HUES6 (cell line): Measurements from ENCODE around the gene RASGRF2.
"Not testable (repeated sequence)": the region's sequence is repeated elsewhere in the genome, so short reads cannot be mapped to it uniquely, and the experiment has no call there.

ENCODE experiments used
- H3K27ac ChIP-seq: 2 replicates; pipeline ENCODE4 v1.7.0; 2013; ENCODE audit warnings: low read depth, mild to moderate bottlenecking, low read length, inconsistent platforms
- H3K27me3 ChIP-seq: 2 replicates; pipeline ENCODE4 v1.6.1; 2013; ENCODE audit warnings: low read length; ENCODE audit not compliant: control insufficient read depth, insufficient read depth
- H3K36me3 ChIP-seq: 2 replicates; pipeline ENCODE4 v1.6.1; 2013; ENCODE audit warnings: low read length; ENCODE audit not compliant: control insufficient read depth, insufficient read depth
- H3K4me1 ChIP-seq: 2 replicates; pipeline ENCODE4 v1.6.1; 2013; ENCODE audit warnings: low read length; ENCODE audit not compliant: control insufficient read depth, insufficient read depth
- H3K4me3 ChIP-seq: 2 replicates; pipeline ENCODE4 v1.5.1; 2013; ENCODE audit warnings: low read depth, low read length
- H3K9ac ChIP-seq: one replicate; pipeline ENCODE4 v1.6.1; 2013; ENCODE audit warnings: mild to moderate bottlenecking, low read length
- H3K9me3 ChIP-seq: 2 replicates; pipeline ENCODE4 v1.6.1; 2013; ENCODE audit warnings: low read depth, low read length; ENCODE audit not compliant: control insufficient read depth, insufficient read depth

RASGRF2 gene

DNA sequence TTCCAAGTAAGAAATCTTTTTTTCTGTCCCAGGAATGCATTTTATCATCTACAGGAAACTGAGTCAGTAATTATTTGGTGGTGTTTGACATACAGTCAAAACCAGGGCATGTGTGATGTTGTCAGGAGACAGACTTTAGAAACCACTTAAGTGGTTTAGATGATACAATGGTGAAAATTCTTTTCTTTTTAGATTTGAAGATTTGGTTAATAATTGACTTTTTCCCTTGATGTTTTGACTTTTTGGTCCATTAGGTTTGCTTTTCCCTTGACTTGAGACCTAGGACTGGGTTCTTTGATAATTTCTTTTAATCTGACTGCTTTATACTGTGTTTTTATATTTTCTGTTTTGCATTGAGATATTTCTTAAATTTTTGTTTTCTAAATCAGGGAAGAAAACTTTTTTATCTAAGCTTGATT lies 85.2 kb downstream of the RASGRF2 start:
- no peak overlapping the region for H3K27ac ChIP-seq

GRCh38 chr5:81046041-81046440 lies 85.9 kb downstream of the RASGRF2 start:
- H3K27me3 ChIP-seq: no peaks in the 10 kb centered on the region
- H3K4me3 ChIP-seq: no peak overlapping the region
- no peaks in the 10 kb centered on the region for H3K9me3 ChIP-seq
- no peaks in the 10 kb centered on the region for H3K4me1 ChIP-seq
- H3K9ac ChIP-seq: no peak overlapping the region
- no peaks in the 10 kb centered on the region for H3K36me3 ChIP-seq
- no peak overlapping the region for H3K27ac ChIP-seq

More for the DNA sequence above, 85.2 kb downstream of the RASGRF2 start:
- no peaks in the 10 kb centered on the region for H3K9me3 ChIP-seq
- H3K9ac ChIP-seq: no peak overlapping the region
- H3K4me3 ChIP-seq: no peak overlapping the region
- no peaks in the 10 kb centered on the region for H3K36me3 ChIP-seq
- H3K4me1 ChIP-seq: no peaks in the 10 kb centered on the region
- no peaks in the 10 kb centered on the region for H3K27me3 ChIP-seq

GRCh38 chr5:81052325-81052724 lies 92.2 kb downstream of the RASGRF2 start:
- Histone ChIP-seq H3K4me3 (no peak overlapping the region), H3K9me3 (0 out of 2 replicates have a peak, but pooled peaks cover 2% of the 10 kb centered on the region), H3K4me1 (no peaks in the 10 kb centered on the region), H3K27ac (no peak overlapping the region), H3K9ac (no peak overlapping the region), H3K27me3 (no peaks in the 10 kb centered on the region), H3K36me3 (no peaks in the 10 kb centered on the region)

GRCh38 chr5:81053282-81053681 lies 93.1 kb downstream of the RASGRF2 start:
- not testable (repeated sequence) for H3K9ac ChIP-seq, H3K27me3 ChIP-seq, H3K36me3 ChIP-seq, H3K9me3 ChIP-seq, H3K4me1 ChIP-seq, H3K27ac ChIP-seq, H3K4me3 ChIP-seq

DNA sequence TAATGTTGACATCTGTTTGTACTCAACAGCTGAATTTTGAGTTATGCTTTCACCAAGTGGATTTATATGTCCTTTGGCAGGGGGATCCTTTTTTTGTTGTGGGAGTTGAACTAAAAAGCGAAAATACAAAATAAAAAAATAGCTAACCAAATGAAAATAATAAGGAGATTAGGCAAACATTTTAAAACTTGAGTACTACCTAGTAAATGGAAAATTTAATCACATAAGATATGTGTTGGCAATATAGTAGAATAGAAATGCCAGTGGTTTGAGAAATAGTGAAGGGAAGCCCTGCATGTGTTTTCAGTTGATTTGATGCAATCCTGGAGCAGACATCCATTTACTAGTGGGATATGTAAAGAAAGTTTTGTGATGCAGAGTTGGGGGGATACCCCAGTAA lies 98.0 kb downstream of the RASGRF2 start:
- no peaks in the 10 kb centered on the region for H3K4me1 ChIP-seq
- no peak overlapping the region for H3K9ac ChIP-seq
- no peak overlapping the region for H3K27ac ChIP-seq
- H3K36me3 ChIP-seq: no peaks in the 10 kb centered on the region
- no peaks in the 10 kb centered on the region for H3K27me3 ChIP-seq
- H3K9me3 ChIP-seq: no peaks in the 10 kb centered on the region
- H3K4me3 ChIP-seq: no peak overlapping the region

GRCh38 chr5:81065492-81065891 lies 105.3 kb downstream of the RASGRF2 start:
- Histone ChIP-seq H3K9ac (no peak overlapping the region), H3K4me1 (peaks cover 5% of the 10 kb centered on the region), H3K36me3 (no peaks in the 10 kb centered on the region), H3K9me3 (no peaks in the 10 kb centered on the region), H3K27ac (no peak overlapping the region), H3K27me3 (no peaks in the 10 kb centered on the region), H3K4me3 (no peak overlapping the region)

DNA sequence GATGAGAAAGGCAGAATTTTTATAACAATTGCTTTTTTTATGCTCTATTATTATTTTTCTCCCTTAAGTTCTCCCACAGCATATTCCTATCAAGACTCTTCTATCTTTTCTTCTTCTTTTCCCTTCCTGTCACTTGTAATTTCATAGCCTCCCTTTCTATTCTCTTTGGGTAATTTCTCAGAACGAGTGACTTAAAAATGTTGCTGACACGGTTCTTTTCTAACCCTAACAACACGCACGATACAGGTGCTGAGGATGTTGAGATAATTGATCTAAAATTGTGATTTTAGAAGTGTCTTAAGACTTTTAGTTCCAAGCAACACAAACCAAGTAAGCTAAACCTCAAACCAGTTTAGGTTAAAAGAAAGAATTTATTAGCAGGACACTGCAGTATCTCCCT lies 105.9 kb downstream of the RASGRF2 start:
- Histone ChIP-seq H3K27ac (no peak overlapping the region), H3K9me3 (no peaks in the 10 kb centered on the region), H3K36me3 (no peaks in the 10 kb centered on the region), H3K4me1 (peaks cover 5% of the 10 kb centered on the region), H3K9ac (no peak overlapping the region), H3K4me3 (no peak overlapping the region), H3K27me3 (no peaks in the 10 kb centered on the region)

DNA sequence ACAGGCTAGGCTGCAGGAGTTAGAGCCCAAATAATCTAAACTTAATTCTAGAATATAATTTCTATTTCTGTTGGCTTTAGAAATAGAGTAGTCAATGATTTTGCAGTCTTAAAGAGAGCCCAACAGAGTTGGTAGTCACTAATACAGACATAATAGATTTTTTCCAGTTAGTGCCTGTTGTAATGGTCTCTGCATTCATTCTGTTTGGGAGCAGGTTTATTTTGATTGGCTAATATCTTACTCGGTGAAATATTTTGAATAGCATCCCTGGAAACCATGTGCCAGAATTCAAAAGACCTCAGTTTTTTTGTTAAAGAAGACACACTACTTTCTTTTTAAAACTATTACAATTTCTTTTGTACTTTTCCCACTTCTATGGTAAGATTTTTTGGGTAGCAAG lies 107.2 kb downstream of the RASGRF2 start:
- Histone ChIP-seq H3K36me3 (no peaks in the 10 kb centered on the region), H3K4me1 (peaks cover 5% of the 10 kb centered on the region), H3K27ac (no peak overlapping the region), H3K9me3 (no peaks in the 10 kb centered on the region), H3K4me3 (no peak overlapping the region), H3K27me3 (no peaks in the 10 kb centered on the region), H3K9ac (no peak overlapping the region)

GRCh38 chr5:81068063-81068462 lies 107.9 kb downstream of the RASGRF2 start:
- H3K9me3 ChIP-seq: no peaks in the 10 kb centered on the region
- H3K27me3 ChIP-seq: no peaks in the 10 kb centered on the region
- H3K4me1 ChIP-seq: peaks cover 5% of the 10 kb centered on the region
- H3K27ac ChIP-seq: no peak overlapping the region
- no peak overlapping the region for H3K9ac ChIP-seq
- no peak overlapping the region for H3K4me3 ChIP-seq
- peaks cover 4% of the 10 kb centered on the region; the same call in 1 of the 2 replicates for H3K36me3 ChIP-seq

DNA sequence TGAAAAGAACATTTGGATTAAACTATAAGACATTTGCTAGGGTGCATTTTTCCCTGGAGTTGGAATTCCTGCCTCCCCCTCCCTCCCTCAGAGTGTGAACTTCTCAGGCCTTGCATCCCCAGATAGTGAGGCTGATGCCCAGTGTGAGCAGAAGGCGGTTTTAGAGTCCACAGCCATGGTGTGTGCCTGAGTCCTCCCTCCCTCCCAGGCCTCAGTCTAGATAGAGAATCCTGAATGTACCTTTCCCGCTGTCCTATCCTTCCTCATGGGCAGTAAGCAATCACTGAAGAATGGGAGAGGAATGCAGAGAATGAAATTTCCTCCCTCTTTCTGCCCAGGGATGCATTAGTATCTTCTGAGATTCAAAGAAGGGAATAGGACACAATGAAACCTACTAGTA lies 108.5 kb downstream of the RASGRF2 start:
- H3K27me3 ChIP-seq: no peaks in the 10 kb centered on the region
- H3K4me3 ChIP-seq: no peak overlapping the region
- H3K4me1 ChIP-seq: peaks cover 5% of the 10 kb centered on the region
- no peak overlapping the region for H3K9ac ChIP-seq
- H3K27ac ChIP-seq: no peak overlapping the region
- no peaks in the 10 kb centered on the region for H3K9me3 ChIP-seq
- H3K36me3 ChIP-seq: peaks cover 6% of the 10 kb centered on the region; the same call in 1 of the 2 replicates

GRCh38 chr5:81069990-81070389 lies 109.8 kb downstream of the RASGRF2 start:
- no peak overlapping the region for H3K4me3 ChIP-seq
- H3K9ac ChIP-seq: no peak overlapping the region
- no peak overlapping the region for H3K27ac ChIP-seq
- H3K9me3 ChIP-seq: no peaks in the 10 kb centered on the region; the same call in 1 of the 2 replicates
- no peaks in the 10 kb centered on the region for H3K27me3 ChIP-seq
- H3K4me1 ChIP-seq: peaks cover 5% of the 10 kb centered on the region
- peaks cover 6% of the 10 kb centered on the region; the same call in 1 of the 2 replicates for H3K36me3 ChIP-seq
